GM23248 (cell line): ENCODE data around the gene ROBO2.

ENCODE experiments used
- EZH2 ChIP-seq: fragments of 200-600 bp; sonication (generic); IDR thresholded peaks from 2 replicates; pipeline ENCODE4 v1.6.1; 2018; ENCODE audit warnings: antibody characterized with exemption, mild to moderate bottlenecking; ENCODE audit not compliant: insufficient read depth, poor library complexity, severe bottlenecking
- EZH2phosphoT487 ChIP-seq: fragments of 200-600 bp; sonication (generic); IDR thresholded peaks from 2 replicates; pipeline ENCODE4 v1.6.1; 2018; ENCODE audit warnings: antibody characterized with exemption, moderate library complexity, mild to moderate bottlenecking, low read depth; ENCODE audit not compliant: insufficient read depth

DNA sequence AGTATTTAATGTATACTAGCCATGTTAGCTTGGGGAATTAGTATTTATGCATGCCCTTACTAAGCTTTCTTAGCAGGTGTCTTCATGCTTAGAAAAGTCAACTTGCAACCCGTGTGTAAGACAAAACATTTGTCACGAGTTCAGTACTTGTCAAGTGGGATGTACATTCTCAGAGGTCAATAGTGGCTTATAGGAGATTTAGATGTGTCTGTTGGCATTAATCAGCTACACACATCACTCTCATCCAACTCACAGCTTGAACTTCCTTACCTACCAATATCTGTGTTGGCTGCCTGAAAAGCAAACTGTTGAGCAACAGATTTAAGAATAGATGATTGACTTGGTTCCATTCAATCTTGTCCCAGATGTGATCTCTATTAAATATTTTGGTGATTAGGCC is 109.5 kb downstream of the ROBO2 start:
- TF ChIP-seq EZH2 (no peak), EZH2phosphoT487 (no peak)
